Measurements from ENCODE around the gene PSMB7.

DNA sequence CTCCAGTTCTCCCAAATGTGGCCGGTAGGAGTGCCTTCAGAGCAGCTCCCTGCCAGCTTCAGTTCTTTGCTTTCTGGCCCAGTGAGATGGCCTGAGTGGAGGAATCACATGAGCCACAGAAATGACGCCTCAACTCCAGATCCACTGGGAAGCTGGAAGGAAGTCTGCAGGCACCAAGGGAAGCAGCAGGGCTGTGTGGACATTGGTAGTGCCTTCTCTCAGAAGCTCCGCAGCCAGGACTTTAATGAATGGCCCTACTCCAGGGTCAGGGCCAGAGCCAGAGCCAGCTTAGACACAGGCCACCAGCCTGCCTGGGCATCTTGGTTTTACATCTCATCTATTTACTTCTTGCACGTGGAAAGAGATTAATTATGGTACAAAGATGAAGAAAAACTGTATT lies 12.0 kb upstream of the PSMB7 start:
- TF ChIP-seq, protein P1, sequence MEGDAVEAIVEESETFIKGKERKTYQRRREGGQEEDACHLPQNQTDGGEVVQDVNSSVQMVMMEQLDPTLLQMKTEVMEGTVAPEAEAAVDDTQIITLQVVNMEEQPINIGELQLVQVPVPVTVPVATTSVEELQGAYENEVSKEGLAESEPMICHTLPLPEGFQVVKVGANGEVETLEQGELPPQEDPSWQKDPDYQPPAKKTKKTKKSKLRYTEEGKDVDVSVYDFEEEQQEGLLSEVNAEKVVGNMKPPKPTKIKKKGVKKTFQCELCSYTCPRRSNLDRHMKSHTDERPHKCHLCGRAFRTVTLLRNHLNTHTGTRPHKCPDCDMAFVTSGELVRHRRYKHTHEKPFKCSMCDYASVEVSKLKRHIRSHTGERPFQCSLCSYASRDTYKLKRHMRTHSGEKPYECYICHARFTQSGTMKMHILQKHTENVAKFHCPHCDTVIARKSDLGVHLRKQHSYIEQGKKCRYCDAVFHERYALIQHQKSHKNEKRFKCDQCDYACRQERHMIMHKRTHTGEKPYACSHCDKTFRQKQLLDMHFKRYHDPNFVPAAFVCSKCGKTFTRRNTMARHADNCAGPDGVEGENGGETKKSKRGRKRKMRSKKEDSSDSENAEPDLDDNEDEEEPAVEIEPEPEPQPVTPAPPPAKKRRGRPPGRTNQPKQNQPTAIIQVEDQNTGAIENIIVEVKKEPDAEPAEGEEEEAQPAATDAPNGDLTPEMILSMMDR (IDR thresholded peaks at IDR 0.05 in 4 of 5, conservative IDR thresholded peaks at IDR 0.05 in 1 of 5): no peak
- no peak for TF ChIP-seq POLR2A (IDR thresholded peaks at IDR 0.05)

Measured in gastrocnemius medialis (tissue), 4 donors.